T1000 (cell line): ENCODE results near the gene RASEF.
"Not testable (repeated sequence)": the region's sequence is repeated elsewhere in the genome, so short reads cannot be mapped to it uniquely, and the experiment has no call there.

Source experiments
- DNase-seq: peaks from one replicate; lab custom pipeline; 2025; ENCODE audit warnings: mixed read lengths; lab: John Stamatoyannopoulos, UW

RASEF gene

GRCh38 chr9:82970359-82970758 lies 92.6 kb downstream of the RASEF start:
- DNase-seq = no peak

- DNase-seq = no peak
These were observed 93.7 kb downstream of the RASEF start for GRCh38 chr9:82969291-82969690.

GRCh38 chr9:82968816-82969215 lies 94.1 kb downstream of the RASEF start:
- no peak for DNase-seq

- DNase-seq = no peak
These were observed 94.6 kb downstream of the RASEF start for GRCh38 chr9:82968388-82968787.

GRCh38 chr9:82961504-82962125 lies 101.3 kb downstream of the RASEF start:
- DNase-seq = peak; percentile 38

GRCh38 chr9:82957529-82958379 lies 105.2 kb downstream of the RASEF start:
- no peak for DNase-seq

GRCh38 chr9:82949203-82949602 lies 113.7 kb downstream of the RASEF start:
- DNase-seq = no peak

GRCh38 chr9:82940376-82940775 lies 122.6 kb downstream of the RASEF start:
- DNase-seq = no peak

GRCh38 chr9:82939451-82939850 lies 123.5 kb downstream of the RASEF start:
- no peak for DNase-seq

- no peak for DNase-seq
These were observed 124.3 kb downstream of the RASEF start for GRCh38 chr9:82938426-82939218.

- DNase-seq = not testable (repeated sequence)
These were observed 126.4 kb downstream of the RASEF start for GRCh38 chr9:82936561-82936960.

GRCh38 chr9:82934949-82935348 lies 128.0 kb downstream of the RASEF start:
- peak; percentile 29 for DNase-seq

GRCh38 chr9:82934025-82934424 lies 128.9 kb downstream of the RASEF start:
- not testable (repeated sequence) for DNase-seq

GRCh38 chr9:82930116-82930515 lies 132.8 kb downstream of the RASEF start:
- DNase-seq = no peak
